ENCODE data around the gene PCSK6.

The PCSK6 gene

GRCh38 chr15:101305820-101306255, 183.7 kb downstream of the PCSK6 start:
- H3K4me3 ChIP-seq (replicated peaks; ENCODE audit: low read depth, low read length) = no peak overlapping the region
- no peak for TF ChIP-seq CTCF (IDR thresholded peaks at IDR 0.05; ENCODE audit: insufficient read depth, low read length, poor library complexity, severe bottlenecking)
- no peak for DNase-seq (ENCODE audit: extremely low read depth, insufficient read length)
- no peaks in the 10 kb centered on the region for H3K27me3 ChIP-seq (replicated peaks; ENCODE audit: control insufficient read depth, insufficient read depth, low read length)
- H3K36me3 ChIP-seq (ENCODE audit: control insufficient read depth, insufficient read depth, low read length) = no peaks in the 10 kb centered on the region

- DNase-seq (ENCODE audit: extremely low read depth, insufficient read length) = no peak
Measured at GRCh38 chr15:101303408-101303807, 186.1 kb downstream of the PCSK6 start.

GRCh38 chr15:101296418-101297405, 192.8 kb downstream of the PCSK6 start:
- no peak for TF ChIP-seq CTCF (IDR thresholded peaks at IDR 0.05; ENCODE audit: insufficient read depth, low read length, poor library complexity, severe bottlenecking)
- Histone ChIP-seq H3K27me3 (replicated peaks; ENCODE audit: control insufficient read depth, insufficient read depth, low read length) (no peaks in the 10 kb centered on the region), H3K4me3 (replicated peaks; ENCODE audit: low read depth, low read length) (no peak overlapping the region), H3K36me3 (ENCODE audit: control insufficient read depth, insufficient read depth, low read length) (no peaks in the 10 kb centered on the region; the same call in 1 of the 2 replicates)
- no peak for DNase-seq (ENCODE audit: extremely low read depth, insufficient read length)

More at GRCh38 chr15:101303408-101303807, 186.1 kb downstream of the PCSK6 start:
- Histone ChIP-seq H3K36me3 (ENCODE audit: control insufficient read depth, insufficient read depth, low read length) (no peaks in the 10 kb centered on the region), H3K4me3 (replicated peaks; ENCODE audit: low read depth, low read length) (no peak overlapping the region), H3K27me3 (replicated peaks; ENCODE audit: control insufficient read depth, insufficient read depth, low read length) (no peaks in the 10 kb centered on the region)
- no peak for TF ChIP-seq CTCF (IDR thresholded peaks at IDR 0.05; ENCODE audit: insufficient read depth, low read length, poor library complexity, severe bottlenecking)

- no peak for DNase-seq (ENCODE audit: extremely low read depth, insufficient read length)
- H3K4me3 ChIP-seq (replicated peaks; ENCODE audit: low read depth, low read length) = peak overlapping the region; percentile 85
- H3K27me3 ChIP-seq (replicated peaks; ENCODE audit: control insufficient read depth, insufficient read depth, low read length) = no peaks in the 10 kb centered on the region
- no peaks in the 10 kb centered on the region; the same call in 1 of the 2 replicates for H3K36me3 ChIP-seq (ENCODE audit: control insufficient read depth, insufficient read depth, low read length)
- no peak for TF ChIP-seq CTCF (IDR thresholded peaks at IDR 0.05; ENCODE audit: insufficient read depth, low read length, poor library complexity, severe bottlenecking)
Measured at GRCh38 chr15:101295607-101296161, 193.8 kb downstream of the PCSK6 start.

- DNase-seq (ENCODE audit: extremely low read depth, insufficient read length) = peak; percentile 97
- peak within 1 kb of the TSS; percentile 85 for H3K4me3 ChIP-seq (replicated peaks; ENCODE audit: low read depth, low read length)
- H3K27me3 ChIP-seq (replicated peaks; ENCODE audit: control insufficient read depth, insufficient read depth, low read length) = no peaks in the 10 kb centered on the region
- peaks cover 4% of the 10 kb centered on the region; the same call in 1 of the 2 replicates for H3K36me3 ChIP-seq (ENCODE audit: control insufficient read depth, insufficient read depth, low read length)
- TF ChIP-seq CTCF (IDR thresholded peaks at IDR 0.05; ENCODE audit: insufficient read depth, low read length, poor library complexity, severe bottlenecking) = no peak
Measured at GRCh38 chr15:101294731-101295606, 194.5 kb downstream of the PCSK6 start, which contains the start of gene SNRPA1. Gene SNRPA1, minus strand, starts transcription at chr15:101295248. Its CDS starts 70 bp downstream, at chr15:101295178.

Measured in GM06990 (cell line).